Stimulated activated CD4-positive, alpha-beta T cell treated with anti-CD3 and anti-CD28 coated beads, TNF-alpha, amount 100 ng/mL, for 48 hours (primary cell): ENCODE data around the gene SOAT2.

ENCODE experiments used
- DNase-seq, 3 donors: peaks; one replicate each; pipeline ENCODE4 v3.0.0-alpha.2; 2020; ENCODE audit warnings: low read depth in 3 of 3

The SOAT2 gene

DNA sequence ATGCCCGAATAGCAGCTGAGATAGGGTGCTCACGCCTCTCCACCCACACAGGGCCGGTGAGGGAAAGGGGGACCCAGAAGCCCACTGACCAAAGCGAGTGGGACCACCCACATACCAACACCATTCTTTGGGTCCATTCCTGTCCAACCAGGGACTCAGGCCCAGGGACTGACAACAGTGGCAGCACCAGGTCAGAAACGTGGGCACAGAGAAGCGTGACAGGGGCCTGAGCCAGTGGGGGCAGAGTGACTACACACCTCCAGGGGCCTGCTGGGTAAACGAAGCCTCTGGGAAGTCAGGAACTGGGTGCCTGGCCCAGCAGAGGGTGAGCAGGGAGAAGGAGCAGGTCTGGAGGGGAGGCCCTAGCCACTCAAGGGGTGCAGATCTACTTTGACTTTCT is 37.8 kb upstream of the SOAT2 start:
- DNase-seq, result no peak

- DNase-seq, result peak; percentile 37 to 70 (median 48)
These were observed 37.0 kb upstream of the SOAT2 start for GRCh38 chr12:53065975-53066931.

DNA sequence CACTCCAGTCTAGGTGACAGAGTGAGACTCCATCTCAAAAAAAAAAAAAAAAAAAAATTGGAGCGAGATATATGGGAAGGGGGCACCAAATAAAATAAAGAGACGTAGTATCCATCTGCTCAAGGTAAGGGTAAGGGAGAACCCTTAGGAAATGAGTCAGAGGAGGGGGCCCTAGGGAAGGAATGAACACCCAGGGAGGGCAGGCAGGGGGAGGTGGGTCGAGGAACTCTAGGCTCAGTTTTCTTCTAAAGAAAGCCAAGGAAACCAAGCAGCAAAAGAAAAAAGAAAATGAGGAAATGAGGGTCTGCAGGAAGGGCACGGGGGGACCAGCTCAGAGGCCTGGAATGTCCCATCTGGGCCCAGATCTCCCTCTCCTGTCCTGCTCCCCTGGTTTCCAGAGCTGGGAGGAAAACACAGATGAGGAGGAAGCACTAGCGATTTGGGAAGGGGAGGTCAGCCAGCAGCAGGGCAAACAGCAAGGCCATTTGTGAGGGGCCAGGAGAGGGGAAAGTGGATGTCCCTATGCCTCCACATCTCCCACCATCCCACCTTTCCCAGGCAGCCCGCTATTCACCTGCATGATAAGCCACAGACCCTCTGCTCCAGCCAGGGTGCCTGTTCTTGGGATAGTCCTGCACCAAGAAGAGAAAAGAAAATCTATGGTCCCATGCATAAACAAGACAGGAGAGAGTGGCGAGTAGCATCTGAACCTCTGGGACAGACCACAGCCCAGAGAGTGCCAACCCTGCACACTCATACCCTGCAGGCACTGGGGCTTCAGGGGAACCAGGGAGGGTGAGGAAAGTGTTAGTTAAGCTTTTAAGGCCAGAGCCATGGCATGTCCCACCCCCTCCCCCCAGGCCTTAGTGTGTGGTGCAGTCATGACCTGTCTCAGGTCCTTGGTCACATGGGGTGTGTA is 36.0 kb upstream of the SOAT2 start:
- DNase-seq, result no peak

- DNase-seq, result no peak
These were observed 35.1 kb upstream of the SOAT2 start for GRCh38 chr12:53067993-53068770.

GRCh38 chr12:53068811-53069585 is 34.3 kb upstream of the SOAT2 start:
- DNase-seq, result no peak

DNA sequence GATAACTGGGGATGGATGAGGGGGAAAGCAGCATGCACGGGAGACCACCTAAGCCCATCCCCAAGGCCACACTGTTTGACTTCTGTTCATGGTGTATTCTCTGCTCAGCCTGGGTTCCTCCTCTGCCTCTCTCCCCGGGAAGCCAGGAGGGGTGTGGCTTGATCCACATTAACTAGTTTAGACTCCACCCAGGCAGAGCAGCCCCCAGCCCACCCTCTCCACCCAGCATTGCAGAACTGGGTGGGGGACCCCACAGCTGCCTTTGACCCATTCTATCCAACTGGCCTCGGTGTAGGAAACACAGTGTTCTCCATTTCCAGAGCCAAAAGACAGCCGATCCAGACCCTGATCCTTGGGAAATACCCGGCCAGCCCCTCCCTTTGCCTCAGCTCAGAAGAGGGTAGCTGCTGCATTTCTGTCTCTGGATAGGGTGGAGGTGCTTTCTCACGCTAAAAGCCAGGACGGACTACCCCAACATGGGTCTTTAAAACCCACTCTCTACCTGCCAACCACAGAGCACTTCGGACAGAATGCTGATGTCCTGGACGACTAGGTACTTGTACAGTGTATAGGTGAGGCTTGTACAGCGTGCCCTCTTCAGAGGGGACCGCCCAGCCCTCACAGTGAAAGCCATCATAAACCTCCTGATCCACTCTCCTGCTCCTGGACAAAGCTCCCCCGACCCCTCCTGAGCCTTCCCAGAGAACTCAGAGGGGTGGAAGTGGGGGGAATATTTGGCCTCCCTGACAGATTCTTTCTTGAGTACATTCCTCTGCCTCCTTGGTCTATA is 33.5 kb upstream of the SOAT2 start:
- DNase-seq, result no peak

- DNase-seq, result no peak
These were observed 32.3 kb upstream of the SOAT2 start for GRCh38 chr12:53070877-53071492.

- DNase-seq, result no peak
These were observed 31.4 kb upstream of the SOAT2 start for GRCh38 chr12:53071591-53072551.

GRCh38 chr12:53073881-53074280 is 29.4 kb upstream of the SOAT2 start:
- no peak for DNase-seq

GRCh38 chr12:53074283-53074998 is 28.8 kb upstream of the SOAT2 start:
- DNase-seq, result no peak

GRCh38 chr12:53074999-53075370 is 28.3 kb upstream of the SOAT2 start:
- DNase-seq, result no peak

DNA sequence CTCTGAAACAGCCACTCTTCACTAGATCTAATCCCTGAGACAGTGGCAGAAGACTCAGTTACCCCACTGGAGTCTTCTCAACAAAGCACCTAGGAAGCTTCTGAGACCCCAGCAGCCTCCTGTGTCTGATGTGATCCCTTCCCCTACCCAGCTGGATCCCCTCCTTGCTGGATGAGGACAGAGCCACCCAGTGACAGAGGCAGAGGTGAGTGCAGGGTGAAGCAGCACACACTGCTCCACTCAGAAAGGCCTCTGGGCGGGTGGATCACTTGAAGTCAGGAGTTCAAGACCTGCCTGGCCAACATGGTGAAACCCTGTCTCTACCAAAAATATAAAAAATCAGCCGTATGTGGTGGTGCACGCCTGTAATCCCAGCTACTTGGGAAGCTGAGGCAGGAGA is 26.8 kb upstream of the SOAT2 start:
- no peak for DNase-seq

- no peak for DNase-seq
These were observed 26.3 kb upstream of the SOAT2 start for GRCh38 chr12:53077030-53077429.

- DNase-seq, result no peak
These were observed 24.7 kb upstream of the SOAT2 start for GRCh38 chr12:53078425-53079225.

DNA sequence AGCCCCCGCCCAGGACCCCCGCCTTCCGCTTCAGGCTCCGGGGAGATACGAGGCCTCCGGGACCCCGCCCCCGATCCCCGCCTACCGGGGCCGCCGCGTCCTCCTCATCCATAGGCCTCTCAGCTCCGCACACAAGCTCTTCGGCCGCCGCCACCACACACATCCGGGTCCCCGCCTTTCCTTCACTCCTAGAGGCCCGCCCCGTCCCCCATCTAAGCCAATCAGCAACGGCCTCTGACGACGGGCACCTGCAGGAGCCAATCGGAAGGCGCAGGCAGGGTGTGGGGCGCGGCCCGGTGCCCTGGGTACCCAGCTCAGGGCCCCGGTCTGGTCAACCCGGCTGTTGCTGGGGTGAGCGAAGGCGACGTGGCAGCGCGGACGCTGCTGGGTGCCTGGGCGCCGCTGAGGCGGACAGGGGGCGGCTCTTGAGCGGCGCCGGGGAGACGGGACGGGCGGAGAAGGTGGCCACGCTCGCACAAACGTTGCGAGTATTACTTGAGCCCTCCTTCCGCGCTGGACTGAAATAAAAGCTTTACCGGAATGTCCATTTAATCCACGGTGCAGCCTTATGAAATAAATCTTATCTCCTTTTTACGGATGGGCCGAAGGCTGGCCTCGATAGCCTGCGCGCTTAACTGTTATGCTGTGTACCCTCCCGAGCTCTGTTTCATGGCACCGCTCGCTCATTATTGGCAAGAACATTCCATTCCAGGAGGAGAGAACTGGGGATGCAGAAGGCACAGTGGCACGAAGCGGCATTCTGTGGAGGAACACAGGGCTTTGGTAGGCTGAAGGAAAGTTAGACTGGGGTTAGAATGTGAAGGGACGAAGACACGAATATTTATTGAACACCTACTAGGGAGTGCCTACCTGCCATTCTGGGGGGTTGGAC is 23.8 kb upstream of the SOAT2 start, which contains the start of gene SPRYD3:
Gene SPRYD3, minus strand, starts transcription at position 165 of the 892 bp plus-strand sequence. Its CDS starts 57 bp downstream, at position 108.
- DNase-seq, result peak; percentile 89 to 96 (median 93)

DNA sequence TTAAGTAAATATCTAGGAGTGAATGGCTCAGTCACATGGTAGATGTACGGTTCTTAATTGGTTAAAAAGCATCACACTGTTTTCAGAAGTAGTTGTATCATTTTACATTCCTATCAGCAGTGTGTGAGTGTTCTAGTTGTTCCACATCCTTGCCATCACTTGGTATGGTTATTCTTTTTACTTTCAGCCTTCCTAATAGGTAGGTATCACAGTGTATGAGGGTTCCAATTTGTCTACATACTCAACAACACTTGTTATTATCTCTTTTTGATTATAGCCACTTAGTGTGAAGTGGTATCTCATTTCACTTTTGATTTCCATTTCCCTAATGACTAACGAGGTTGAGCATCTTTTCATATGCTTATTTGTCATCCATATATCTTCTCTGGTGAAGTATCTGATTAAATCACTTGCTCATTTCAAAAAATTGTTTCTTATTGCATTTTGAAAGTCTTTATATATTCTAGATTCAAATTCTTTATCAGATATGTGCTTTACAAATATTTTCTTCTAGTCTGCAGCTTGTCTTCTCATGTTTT is 20.6 kb upstream of the SOAT2 start:
- DNase-seq, result no peak
